ENCODE data around the gene SLC6A6. TPM values are rescaled to one million over a fixed set of nuclear protein-coding genes. Genes with fewer than 3 reads are reported as not detected.
A peak's percentile ranks its signal among the peaks of the same experiment; 100 is the strongest.

Gene SLC6A6
- total and polyA plus RNA-seq, 10 of the 15 experiments (the other 5 are each of a cell fraction or from before 2014, with no cell fraction given) = 5.6 to 47.0 (median 20.2) TPM

GRCh38 chr3:14413381-14414071 is 11.1 kb downstream of the SLC6A6 start:
- ChIA-PET POLR2A (no interaction called here), RAD21 (ENCODE audit: unreplicated experiment) (no interaction called here), CTCF (interaction anchor here (1.6 kb wide), 1 partner anchor 9 kb away, joined by 3 read pairs; no protein-coding TSS in a partner anchor), SMC1A (ENCODE audit: uncharacterized antibody, unreplicated experiment) (no interaction called here)
- peaks cover under 1% of the 10 kb centered on the region for H3K79me2 ChIP-seq (ENCODE audit: control insufficient read depth, insufficient read depth, low read length)
- intact Hi-C loops (cut with micrococcal nuclease; ENCODE audit: unreplicated experiment) = no loop called here
- no peaks in the 10 kb centered on the region for H3K27me3 ChIP-seq (replicated peaks in 1 of 2; ENCODE audit: control insufficient read depth in 2 of 2, insufficient read depth in 2 of 2, low read length in 1 of 2)
- H2AFZ ChIP-seq (ENCODE audit: control insufficient read depth, low read depth, low read length) = no peak overlapping the region
- in situ Hi-C loops (cut with MboI) = no loop called here
- no peak for FAIRE-seq
- no peak overlapping the region for H3K4me3 ChIP-seq
- no peaks in the 10 kb centered on the region for H3K9me3 ChIP-seq (replicated peaks; ENCODE audit: control insufficient read depth, insufficient read depth, low read length)
- no peak for DNase-seq (ENCODE audit: low read depth, low spot score)
- 74% methylated on average over 10 of the region's 11 CpGs for WGBS (ENCODE audit: insufficient coverage, insufficient replicate concordance, low lambda C conversion rate, missing lambda C conversion rate)
- H3K4me1 ChIP-seq (ENCODE audit: control insufficient read depth, insufficient read depth, low read length) = no peaks in the 10 kb centered on the region
- H3K4me2 ChIP-seq (ENCODE audit: control insufficient read depth, insufficient read depth) = no peak overlapping the region
- peaks cover 4 to 10% of the 10 kb centered on the region in 2 experiments; a peak in 3 of 4 replicates for H3K36me3 ChIP-seq (ENCODE audit: control insufficient read depth in 2 of 2, insufficient read depth in 2 of 2, low read length in 1 of 2)
- H3K27ac ChIP-seq (ENCODE audit: control insufficient read depth, insufficient read depth) = no peak overlapping the region
- H4K20me1 ChIP-seq (ENCODE audit: control insufficient read depth, insufficient read depth) = no peaks in the 10 kb centered on the region
- H3K9ac ChIP-seq (ENCODE audit: control insufficient read depth, insufficient read depth, low read length) = no peak overlapping the region
- ATAC-seq = peak; percentile 13; the same call in 1 of the 3 replicates
- TF ChIP-seq ATF7 (IDR thresholded peaks at IDR 0.05; ENCODE audit: low read depth) (no peak), ZNF592 (IDR thresholded peaks at IDR 0.05) (no peak), SRF (IDR thresholded peaks at IDR 0.05; ENCODE audit: low read depth in 2 of 2, low read length in 2 of 2) (no peak), ZNF687 (IDR thresholded peaks at IDR 0.05) (no peak), SUPT20H (IDR thresholded peaks at IDR 0.05; ENCODE audit: borderline replicate concordance, control insufficient read depth, low read depth, low read length) (no peak), MEF2A (IDR thresholded peaks at IDR 0.05; ENCODE audit: insufficient read depth, low read depth, low read length) (no peak), RB1 (IDR thresholded peaks at IDR 0.05; ENCODE audit: borderline replicate concordance) (no peak), ZNF24 (IDR thresholded peaks at IDR 0.05) (no peak), USF2 (IDR thresholded peaks at IDR 0.05; ENCODE audit: borderline replicate concordance, low read depth, low read length) (no peak), CHD2 (IDR thresholded peaks at IDR 0.05; ENCODE audit: borderline replicate concordance, low read depth, low read length) (no peak), YBX1 (IDR thresholded peaks at IDR 0.05) (no peak), ESRRA (IDR thresholded peaks at IDR 0.05; ENCODE audit: low read length) (no peak)
- no TSS peak for BruUV-seq (replicated peaks)

Measured in GM12878 (cell line).